Immature natural killer cell (primary cell): ENCODE data around the gene DMAC1. TPM values are rescaled to one million over a fixed set of nuclear protein-coding genes. Genes with fewer than 3 reads are reported as not detected.

Experiments
- DNase-seq, 3 donors: peaks; one replicate each; pipeline ENCODE4 v3.0.0; 2022; ENCODE audit warnings: mixed read lengths in 1 of 3
- H3K27ac Mint-ChIP-seq, 6 donors: one replicate each; pipeline ENCODE4 v1.8.0; 2020; ENCODE audit warnings: mixed read lengths in 6 of 6, mild to moderate bottlenecking in 5 of 6, inconsistent platforms in 4 of 6, moderate library complexity in 3 of 6
- H3K27me3 Mint-ChIP-seq, 3 donors: one replicate each; pipeline ENCODE4 v1.8.0; 2020 to 2021; ENCODE audit warnings: low read depth in 3 of 3, mild to moderate bottlenecking in 3 of 3, mixed read lengths in 3 of 3, moderate library complexity in 3 of 3, inconsistent platforms in 1 of 3
- H3K36me3 Mint-ChIP-seq, 3 donors: one replicate each; pipeline ENCODE4 v1.8.0; 2020; ENCODE audit warnings: mixed read lengths in 3 of 3, inconsistent platforms in 2 of 3, mild to moderate bottlenecking in 2 of 3
- H3K4me1 Mint-ChIP-seq, 2 donors: one replicate each; pipeline ENCODE4 v1.8.0; 2020; ENCODE audit warnings: inconsistent platforms in 2 of 2, mild to moderate bottlenecking in 2 of 2, mixed read lengths in 2 of 2, moderate library complexity in 1 of 2
- H3K4me3 Mint-ChIP-seq, 5 donors: one replicate each; pipeline ENCODE4 v1.8.0; 2020; ENCODE audit warnings: mild to moderate bottlenecking in 5 of 5, mixed read lengths in 5 of 5, inconsistent platforms in 3 of 5, moderate library complexity in 3 of 5
- H3K9me3 Mint-ChIP-seq, 6 donors: one replicate each; pipeline ENCODE4 v1.8.0; 2020; ENCODE audit warnings: mild to moderate bottlenecking in 6 of 6, mixed read lengths in 6 of 6, inconsistent platforms in 4 of 6, moderate library complexity in 3 of 6
- polyA plus RNA-seq, 3 donors: library from polyadenylated mRNA; unstranded; fragments of 300-500 nt; fragmentation: Illumina TruSeq; gene quantifications; one replicate each; pipeline ENCODE4 v1.2.3, GENCODE V29; 2021

Gene DMAC1
- polyA plus RNA-seq, 3 donors from 2014 or later: 17.6 to 76.7 (median 46.0) TPM

- Mint-ChIP-seq H3K27me3 (peaks cover 0 to 6% (median 4%) of the 10 kb centered on the region in 3 donors), H3K4me1 (no peaks in the 10 kb centered on the region), H3K9me3 (peaks cover 0 to 7% (median 1%) of the 10 kb centered on the region in 6 donors), H3K4me3 (no peak overlapping the region), H3K36me3 (peaks cover 0 to 1% (median 0%) of the 10 kb centered on the region in 3 donors), H3K27ac (no peak overlapping the region)
- no peak for DNase-seq
Observed at GRCh38 chr9:7770111-7770510, 29.5 kb downstream of the DMAC1 start.

DNA sequence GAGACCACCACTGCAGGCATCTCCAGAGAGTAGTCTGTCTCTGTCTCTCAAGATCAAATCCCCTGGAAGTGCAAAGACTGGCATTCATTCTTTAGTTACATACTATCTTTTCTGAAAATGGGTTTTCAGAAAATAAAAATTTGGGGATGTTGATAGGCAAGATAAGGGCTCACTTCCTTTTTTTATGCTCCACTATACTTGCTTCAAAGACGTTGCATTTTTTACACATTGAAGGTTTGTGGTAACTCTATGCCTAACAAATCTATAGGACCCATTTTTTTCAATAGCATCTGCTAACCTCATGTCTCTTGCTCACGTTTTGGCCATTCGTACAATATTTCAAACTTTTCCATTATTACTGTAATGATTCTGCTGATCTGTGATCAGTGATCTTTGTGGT lies 37.0 kb downstream of the DMAC1 start:
- peaks cover 0 to 5% (median 0%) of the 10 kb centered on the region in 3 donors for H3K36me3 Mint-ChIP-seq
- no peak for DNase-seq
- H3K9me3 Mint-ChIP-seq: peaks cover 0 to 5% (median 3%) of the 10 kb centered on the region in 6 donors
- H3K27me3 Mint-ChIP-seq: peaks cover 0 to 7% (median 0%) of the 10 kb centered on the region in 3 donors
- no peak overlapping the region for H3K4me3 Mint-ChIP-seq
- no peak overlapping the region for H3K27ac Mint-ChIP-seq
- H3K4me1 Mint-ChIP-seq: no peaks in the 10 kb centered on the region

- H3K27ac Mint-ChIP-seq: no peak overlapping the region
- peaks cover 0 to 2% (median 0%) of the 10 kb centered on the region in 3 donors for H3K36me3 Mint-ChIP-seq
- H3K4me3 Mint-ChIP-seq: no peak overlapping the region
- H3K27me3 Mint-ChIP-seq: no peaks in the 10 kb centered on the region
- peaks cover 0 to 4% of the 10 kb centered on the region in 2 donors for H3K4me1 Mint-ChIP-seq
- no peak for DNase-seq
- peaks cover 0 to 4% (median 1%) of the 10 kb centered on the region in 6 donors for H3K9me3 Mint-ChIP-seq
Observed at GRCh38 chr9:7760014-7760415, 39.6 kb downstream of the DMAC1 start.

DNA sequence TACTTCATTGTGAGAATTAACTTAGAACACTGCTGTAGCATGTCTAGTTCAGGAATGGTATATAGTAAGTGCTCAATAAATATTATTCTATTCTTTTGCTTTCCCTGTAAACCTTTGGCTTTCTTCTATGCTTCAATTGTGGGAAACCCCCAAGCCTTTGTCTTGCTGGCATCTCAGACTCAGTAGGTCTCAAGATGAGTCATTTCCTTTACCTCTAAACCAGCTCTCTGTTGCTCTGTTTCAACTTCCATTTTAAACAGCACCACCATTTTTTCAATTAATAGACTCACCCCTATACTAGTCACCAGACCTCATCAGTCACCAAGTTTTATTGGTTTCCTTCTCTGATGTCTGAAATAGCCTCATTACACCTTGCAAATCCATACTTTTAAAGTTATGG lies 43.5 kb downstream of the DMAC1 start:
- no peaks in the 10 kb centered on the region for H3K36me3 Mint-ChIP-seq
- peak overlapping the region in 1 of 6 donors; percentile 31 for H3K27ac Mint-ChIP-seq
- no peaks in the 10 kb centered on the region for H3K27me3 Mint-ChIP-seq
- no peak for DNase-seq
- no peak overlapping the region for H3K4me3 Mint-ChIP-seq
- H3K9me3 Mint-ChIP-seq: no peaks in the 10 kb centered on the region
- peaks cover 0 to 4% of the 10 kb centered on the region in 2 donors for H3K4me1 Mint-ChIP-seq

- DNase-seq: no peak
- H3K9me3 Mint-ChIP-seq: no peaks in the 10 kb centered on the region
- no peak overlapping the region for H3K27ac Mint-ChIP-seq
- H3K4me3 Mint-ChIP-seq: no peak overlapping the region
- H3K36me3 Mint-ChIP-seq: no peaks in the 10 kb centered on the region
- H3K27me3 Mint-ChIP-seq: peaks cover 0 to 3% (median 0%) of the 10 kb centered on the region in 3 donors
- H3K4me1 Mint-ChIP-seq: peaks cover 0 to 4% of the 10 kb centered on the region in 2 donors
Observed at GRCh38 chr9:7752481-7752880, 47.1 kb downstream of the DMAC1 start.
